Measurements from ENCODE around the gene PLEKHG1. TPM values are rescaled to one million over a fixed set of nuclear protein-coding genes. Genes with fewer than 3 reads are reported as not detected.

PLEKHG1 gene
- polyA plus RNA-seq, 1 donor from 2014 or later = 2.6 TPM

GRCh38 chr6:150587637-150588036 lies 12.0 kb upstream of the PLEKHG1 start:
- H4K20me1 ChIP-seq (ENCODE audit: insufficient read depth) = no peaks in the 10 kb centered on the region
- no peak overlapping the region for H3K27ac ChIP-seq (ENCODE audit: low read length)
- H3K9ac ChIP-seq (ENCODE audit: low read length) = no peak overlapping the region
- H3K9me3 ChIP-seq (ENCODE audit: low read length) = no peaks in the 10 kb centered on the region
- H3K4me3 ChIP-seq (ENCODE audit: low read length) = no peak overlapping the region
- H3K79me2 ChIP-seq (replicated peaks; ENCODE audit: insufficient read depth, low read length) = no peaks in the 10 kb centered on the region
- no peak for TF ChIP-seq MXI1 (conservative IDR thresholded peaks at IDR 0.05; ENCODE audit: poor library complexity, severe bottlenecking)
- no peak for TF ChIP-seq POLR2AphosphoS5 (IDR thresholded peaks at IDR 0.05)
- TF ChIP-seq REST (IDR thresholded peaks at IDR 0.05; ENCODE audit: borderline replicate concordance) = no peak
- TF ChIP-seq CTCF (IDR thresholded peaks at IDR 0.05; ENCODE audit: poor library complexity, severe bottlenecking) = no peak
- no peak for TF ChIP-seq EP300 (conservative IDR thresholded peaks at IDR 0.05; ENCODE audit: poor library complexity, severe bottlenecking)
- no peak for TF ChIP-seq RAD21 (conservative IDR thresholded peaks at IDR 0.05)
- no peak for TF ChIP-seq TAF1 (IDR thresholded peaks at IDR 0.05; ENCODE audit: low read depth)
- no peak for TF ChIP-seq SMC3 (conservative IDR thresholded peaks at IDR 0.05; ENCODE audit: poor library complexity)
- TF ChIP-seq EZH2 (IDR thresholded peaks at IDR 0.05; ENCODE audit: borderline replicate concordance, insufficient read depth, low read length, poor library complexity, severe bottlenecking) = no peak
- no peak overlapping the region for H2AFZ ChIP-seq (ENCODE audit: low read depth, low read length)
- H3K9me2 ChIP-seq (ENCODE audit: insufficient read depth, low read length) = no peaks in the 10 kb centered on the region
- no peaks in the 10 kb centered on the region for H3K27me3 ChIP-seq (ENCODE audit: insufficient read depth, low read depth, low read length)
- H3F3A ChIP-seq (ENCODE audit: insufficient read depth, low read length, poor library complexity, severe bottlenecking) = no peaks in the 10 kb centered on the region
- H3K36me3 ChIP-seq (ENCODE audit: insufficient read depth, low read length) = no peaks in the 10 kb centered on the region
- no peak overlapping the region for H3K4me2 ChIP-seq (ENCODE audit: low read length)

GRCh38 chr6:150588888-150589499 lies 10.7 kb upstream of the PLEKHG1 start:
- Histone ChIP-seq H3K9ac (ENCODE audit: low read length) (no peak overlapping the region), H3F3A (ENCODE audit: insufficient read depth, low read length, poor library complexity, severe bottlenecking) (no peaks in the 10 kb centered on the region), H3K36me3 (ENCODE audit: insufficient read depth, low read length) (no peaks in the 10 kb centered on the region), H3K27me3 (ENCODE audit: insufficient read depth, low read depth, low read length) (no peaks in the 10 kb centered on the region), H3K4me3 (ENCODE audit: low read length) (no peak overlapping the region), H3K27ac (ENCODE audit: low read length) (no peak overlapping the region), H3K9me2 (ENCODE audit: insufficient read depth, low read length) (no peaks in the 10 kb centered on the region), H2AFZ (ENCODE audit: low read depth, low read length) (no peak overlapping the region), H4K20me1 (ENCODE audit: insufficient read depth) (no peaks in the 10 kb centered on the region), H3K4me2 (ENCODE audit: low read length) (no peak overlapping the region), H3K79me2 (replicated peaks; ENCODE audit: insufficient read depth, low read length) (no peaks in the 10 kb centered on the region), H3K9me3 (ENCODE audit: low read length) (no peaks in the 10 kb centered on the region)
- TF ChIP-seq REST (IDR thresholded peaks at IDR 0.05; ENCODE audit: borderline replicate concordance) = no peak
- no peak for TF ChIP-seq MXI1 (conservative IDR thresholded peaks at IDR 0.05; ENCODE audit: poor library complexity, severe bottlenecking)
- TF ChIP-seq POLR2AphosphoS5 (IDR thresholded peaks at IDR 0.05) = no peak
- no peak for TF ChIP-seq TAF1 (IDR thresholded peaks at IDR 0.05; ENCODE audit: low read depth)
- no peak for TF ChIP-seq RAD21 (conservative IDR thresholded peaks at IDR 0.05)
- no peak for TF ChIP-seq EP300 (conservative IDR thresholded peaks at IDR 0.05; ENCODE audit: poor library complexity, severe bottlenecking)
- no peak for TF ChIP-seq SMC3 (conservative IDR thresholded peaks at IDR 0.05; ENCODE audit: poor library complexity)
- TF ChIP-seq EZH2 (IDR thresholded peaks at IDR 0.05; ENCODE audit: borderline replicate concordance, insufficient read depth, low read length, poor library complexity, severe bottlenecking) = no peak
- TF ChIP-seq CTCF (IDR thresholded peaks at IDR 0.05; ENCODE audit: poor library complexity, severe bottlenecking) = no peak

All from neural cell (in vitro differentiated cells).